Fibroblast of pulmonary artery (primary cell): ENCODE measurements around the gene PKHD1.
"Not testable (repeated sequence)": the region's sequence is repeated elsewhere in the genome, so short reads cannot be mapped to it uniquely, and the experiment has no call there.

Experiments used
- DNase-seq: peaks from one replicate; pipeline ENCODE4 v3.0.0-alpha.2; 2010; ENCODE audit warnings: low read depth
- H3K4me3 ChIP-seq: replicated peaks from 2 replicates; pipeline ENCODE4 v1.5.1; 2011; ENCODE audit warnings: low read depth, mild to moderate bottlenecking, control low read depth, low read length, moderate library complexity
- TF ChIP-seq, protein P1 (sequence below): IDR thresholded peaks from 2 replicates; pipeline ENCODE4 v1.5.1; 2011; ENCODE audit warnings: mild to moderate bottlenecking, control low read depth, low read length, inconsistent platforms; ENCODE audit errors: missing control alignments

The PKHD1 gene

GRCh38 chr6:51856508-51856907 lies 230.9 kb downstream of the PKHD1 start:
- TF ChIP-seq, protein P1, sequence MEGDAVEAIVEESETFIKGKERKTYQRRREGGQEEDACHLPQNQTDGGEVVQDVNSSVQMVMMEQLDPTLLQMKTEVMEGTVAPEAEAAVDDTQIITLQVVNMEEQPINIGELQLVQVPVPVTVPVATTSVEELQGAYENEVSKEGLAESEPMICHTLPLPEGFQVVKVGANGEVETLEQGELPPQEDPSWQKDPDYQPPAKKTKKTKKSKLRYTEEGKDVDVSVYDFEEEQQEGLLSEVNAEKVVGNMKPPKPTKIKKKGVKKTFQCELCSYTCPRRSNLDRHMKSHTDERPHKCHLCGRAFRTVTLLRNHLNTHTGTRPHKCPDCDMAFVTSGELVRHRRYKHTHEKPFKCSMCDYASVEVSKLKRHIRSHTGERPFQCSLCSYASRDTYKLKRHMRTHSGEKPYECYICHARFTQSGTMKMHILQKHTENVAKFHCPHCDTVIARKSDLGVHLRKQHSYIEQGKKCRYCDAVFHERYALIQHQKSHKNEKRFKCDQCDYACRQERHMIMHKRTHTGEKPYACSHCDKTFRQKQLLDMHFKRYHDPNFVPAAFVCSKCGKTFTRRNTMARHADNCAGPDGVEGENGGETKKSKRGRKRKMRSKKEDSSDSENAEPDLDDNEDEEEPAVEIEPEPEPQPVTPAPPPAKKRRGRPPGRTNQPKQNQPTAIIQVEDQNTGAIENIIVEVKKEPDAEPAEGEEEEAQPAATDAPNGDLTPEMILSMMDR = no peak
- no peak overlapping the region for H3K4me3 ChIP-seq
- DNase-seq = no peak

DNA sequence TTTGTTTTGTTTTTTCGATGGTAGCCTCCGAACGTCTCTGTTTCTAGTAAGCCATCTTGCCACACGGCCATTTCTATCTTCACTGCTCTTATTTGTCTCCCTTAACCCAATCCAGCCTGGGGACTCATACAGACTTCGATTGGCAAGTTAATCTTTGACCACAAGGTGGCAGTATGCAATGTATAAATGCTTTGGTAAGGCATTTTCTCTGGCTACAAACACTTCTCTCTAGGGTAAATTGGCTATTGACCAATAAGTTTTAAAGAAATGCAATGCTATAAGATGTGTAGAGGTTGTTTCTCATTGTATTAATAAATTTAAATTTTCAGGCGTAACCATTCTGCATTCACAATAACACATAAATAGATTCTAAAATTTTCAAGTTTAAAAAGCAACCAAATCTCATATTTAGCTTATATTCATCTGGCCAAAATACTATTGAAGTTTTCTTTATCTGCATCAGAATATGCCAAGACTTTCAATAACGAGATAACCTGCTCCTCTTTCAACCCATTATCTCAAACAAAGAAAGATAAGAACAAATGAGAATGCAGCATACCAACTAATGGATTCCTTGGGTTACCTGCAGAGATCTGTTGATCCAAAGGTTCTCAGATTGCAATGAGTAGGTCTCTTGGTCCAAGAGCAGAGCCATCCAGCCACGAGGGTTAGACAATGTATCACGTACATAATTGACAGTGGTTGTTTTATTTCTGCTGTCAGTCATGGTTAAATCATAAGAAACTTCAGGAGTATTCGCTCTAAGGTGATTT lies 231.9 kb downstream of the PKHD1 start:
- peak; percentile 62 for DNase-seq

GRCh38 chr6:51854876-51855275 lies 232.5 kb downstream of the PKHD1 start:
- no peak for DNase-seq
- no peak overlapping the region for H3K4me3 ChIP-seq
- TF ChIP-seq, protein P1 = no peak

More for the DNA sequence above, 231.9 kb downstream of the PKHD1 start:
- TF ChIP-seq, protein P1 = peak; percentile 60
- no peak overlapping the region for H3K4me3 ChIP-seq

- TF ChIP-seq, protein P1 = no peak
- no peak overlapping the region for H3K4me3 ChIP-seq
- no peak for DNase-seq
Measured at GRCh38 chr6:51854347-51854746, 233.1 kb downstream of the PKHD1 start.

DNA sequence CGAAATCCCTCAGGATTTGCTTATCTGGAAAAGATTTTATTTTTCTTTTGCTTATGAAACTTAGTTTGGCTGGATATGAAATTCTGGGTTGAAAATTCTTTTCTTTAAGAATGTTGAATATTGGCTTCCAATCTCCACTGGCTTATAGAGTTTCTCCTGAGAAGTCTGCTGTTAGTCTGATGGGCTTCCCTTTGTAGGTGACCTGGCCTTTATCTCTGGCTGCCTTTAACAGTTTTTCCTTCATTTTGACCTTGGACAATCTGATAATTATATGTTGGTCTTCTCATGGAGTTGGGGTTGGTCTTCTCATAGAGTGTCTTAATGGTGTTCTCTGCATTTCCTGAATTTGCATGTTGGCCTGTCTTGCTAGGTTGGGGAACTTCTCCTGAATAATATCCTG lies 234.3 kb downstream of the PKHD1 start:
- not testable (repeated sequence) for DNase-seq, H3K4me3 ChIP-seq

- no peak overlapping the region for H3K4me3 ChIP-seq
- no peak for DNase-seq
- TF ChIP-seq, protein P1 = no peak
Measured at GRCh38 chr6:51846531-51846930, 240.9 kb downstream of the PKHD1 start.

GRCh38 chr6:51844336-51844735 lies 243.1 kb downstream of the PKHD1 start:
- no peak overlapping the region for H3K4me3 ChIP-seq
- TF ChIP-seq, protein P1 = no peak
- no peak for DNase-seq
